NK-92 (cell line): ENCODE results near the gene KCNJ6.

Experiments used
- DNase-seq: peaks from one replicate; lab custom pipeline; 2025; ENCODE audit not compliant: unreplicated experiment; lab: John Stamatoyannopoulos, UW

Gene KCNJ6

GRCh38 chr21:37558676-37559211 lies 357.5 kb downstream of the KCNJ6 start:
- DNase-seq: no peak
